CD8-positive, alpha-beta memory T cell (primary cell): ENCODE results near the gene GALNS. TPM values are rescaled to one million over a fixed set of nuclear protein-coding genes. Genes with fewer than 3 reads are reported as not detected.
A peak's percentile ranks its signal among the peaks of the same experiment; 100 is the strongest.

ENCODE experiments used
- CTCF ChIA-PET: fragments of 350-600 bp; sonication (Branson Sonifier 250); formaldehyde crosslinking; loops from one replicate; lab custom pipeline; 2021; ENCODE audit warnings: antibody characterized with exemption; lab: Charles Lee
- POLR2A ChIA-PET: fragments of 350-600 bp; sonication (Branson Sonifier 250); formaldehyde crosslinking; loops from one replicate; lab custom pipeline; 2021; ENCODE audit warnings: antibody characterized with exemption; lab: Charles Lee
- DNase-seq, 5 donors: peaks; one replicate each; pipeline versions ENCODE4 v3.0.0 to v3.0.0-alpha.2; 2020 to 2022; ENCODE audit warnings: mixed read lengths in 1 of 5
- H3K27ac ChIP-seq: one replicate; pipeline ENCODE4 v1.7.0; 2013; ENCODE audit warnings: low read depth, mild to moderate bottlenecking, low read length, moderate library complexity
- H3K27me3 ChIP-seq: 2 replicates; pipeline ENCODE4 v1.7.0; 2013; ENCODE audit warnings: low read length, mild to moderate bottlenecking; ENCODE audit not compliant: insufficient read depth, poor library complexity, severe bottlenecking
- H3K36me3 ChIP-seq: 2 replicates; pipeline ENCODE4 v1.7.0; 2013; ENCODE audit warnings: mild to moderate bottlenecking, low read length, moderate library complexity; ENCODE audit not compliant: insufficient read depth
- H3K4me1 ChIP-seq: 2 replicates; pipeline ENCODE4 v1.7.0; 2013; ENCODE audit warnings: mild to moderate bottlenecking, low read length, moderate library complexity; ENCODE audit not compliant: insufficient read depth
- H3K4me3 ChIP-seq: 2 replicates; pipeline ENCODE4 v1.7.0; 2013; ENCODE audit warnings: mild to moderate bottlenecking, low read length
- H3K9me3 ChIP-seq: 2 replicates; pipeline ENCODE4 v1.7.0; 2013; ENCODE audit warnings: mild to moderate bottlenecking, low read length
- H3K27ac Mint-ChIP-seq, 8 donors: one replicate each; pipeline ENCODE4 v1.8.0; 2020 to 2021; ENCODE audit warnings: mixed read lengths in 8 of 8, mild to moderate bottlenecking in 6 of 8, inconsistent platforms in 3 of 8, moderate library complexity in 3 of 8
- H3K27me3 Mint-ChIP-seq, 2 donors: one replicate each; pipeline ENCODE4 v1.8.0; 2020 to 2021; ENCODE audit warnings: mixed read lengths in 2 of 2, mild to moderate bottlenecking in 1 of 2, moderate library complexity in 1 of 2
- H3K36me3 Mint-ChIP-seq, 3 donors: one replicate each; pipeline ENCODE4 v1.8.0; 2020 to 2021; ENCODE audit warnings: mixed read lengths in 3 of 3, inconsistent platforms in 1 of 3, mild to moderate bottlenecking in 1 of 3
- H3K4me1 Mint-ChIP-seq, 3 donors: one replicate each; pipeline ENCODE4 v1.8.0; 2020 to 2021; ENCODE audit warnings: mixed read lengths in 3 of 3, inconsistent platforms in 1 of 3, mild to moderate bottlenecking in 1 of 3
- H3K4me3 Mint-ChIP-seq, 7 donors: one replicate each; pipeline ENCODE4 v1.8.0; 2020 to 2021; ENCODE audit warnings: mixed read lengths in 7 of 7, mild to moderate bottlenecking in 6 of 7, moderate library complexity in 4 of 7, inconsistent platforms in 2 of 7
- H3K9me3 Mint-ChIP-seq, 5 donors: one replicate each; pipeline ENCODE4 v1.8.0; 2020 to 2022; ENCODE audit warnings: mixed read lengths in 5 of 5, mild to moderate bottlenecking in 3 of 5, moderate library complexity in 2 of 5, inconsistent platforms in 1 of 5
- polyA plus RNA-seq: library from polyadenylated mRNA; unstranded; fragments of 300-500 nt; fragmentation: Illumina TruSeq; gene quantifications from one replicate; pipeline ENCODE4 v1.2.3, GENCODE V29; 2021
- total RNA-seq, 2 experiments: library from RNA; stranded (reverse); gene quantifications; one replicate each; pipeline ENCODE4 v1.2.3, GENCODE V29; 2021

Gene GALNS
- total and polyA plus RNA-seq, 3 experiments from 2014 or later: 13.0 to 22.5 (median 19.2) TPM

GRCh38 chr16:88770461-88771293 lies 86.1 kb downstream of the GALNS start:
- no peaks in the 10 kb centered on the region for H3K27me3 Mint-ChIP-seq
- DNase-seq: peak in 3 of 5 donors; percentile 38 to 58 (median 52)
- peak overlapping the region; percentile 78 for H3K27ac ChIP-seq

GRCh38 chr16:88769617-88770460 lies 86.9 kb downstream of the GALNS start:
- H3K27me3 ChIP-seq: no peaks in the 10 kb centered on the region
- H3K4me3 ChIP-seq: no peak overlapping the region
- ChIA-PET POLR2A (interaction anchor here (1.0 to 1.3 kb wide), 2 partner anchors 11 to 41 kb away, joined by 3 to 4 read pairs; no protein-coding TSS in a partner anchor), CTCF (interaction anchor here (0.9 kb wide), 1 partner anchor 11 kb away, joined by 3 read pairs; no protein-coding TSS in a partner anchor)
- DNase-seq: peak in 1 of 5 donors; percentile 8
- H3K36me3 ChIP-seq: no peaks in the 10 kb centered on the region
- peak overlapping the region; percentile 78 for H3K27ac ChIP-seq
- H3K4me1 Mint-ChIP-seq: peaks cover 25 to 64% (median 28%) of the 10 kb centered on the region in 3 donors
- no peaks in the 10 kb centered on the region for H3K9me3 ChIP-seq
- H3K27me3 Mint-ChIP-seq: no peaks in the 10 kb centered on the region
- H3K36me3 Mint-ChIP-seq: peaks cover 0 to 14% (median 2%) of the 10 kb centered on the region in 3 donors
- H3K9me3 Mint-ChIP-seq: no peaks in the 10 kb centered on the region
- H3K4me3 Mint-ChIP-seq: peak overlapping the region in 1 of 7 donors; percentile 72
- peaks cover 53% of the 10 kb centered on the region for H3K4me1 ChIP-seq
- H3K27ac Mint-ChIP-seq: peak overlapping the region in 3 of 8 donors; percentile 60 to 73 (median 64)

More at GRCh38 chr16:88770461-88771293, 86.1 kb downstream of the GALNS start:
- peaks cover 25 to 59% (median 29%) of the 10 kb centered on the region in 3 donors for H3K4me1 Mint-ChIP-seq
- peaks cover 0 to 14% (median 2%) of the 10 kb centered on the region in 3 donors for H3K36me3 Mint-ChIP-seq
- H3K27ac Mint-ChIP-seq: peak overlapping the region; percentile 12 to 91 (median 86)
- no peaks in the 10 kb centered on the region for H3K9me3 Mint-ChIP-seq
- POLR2A ChIA-PET: interaction anchor here (1.0 to 1.3 kb wide), 2 partner anchors 10 to 40 kb away, joined by 3 to 4 read pairs; no protein-coding TSS in a partner anchor
- CTCF ChIA-PET: interaction anchor here (0.9 to 1.6 kb wide), 3 partner anchors 10 to 33 kb away, joined by 3 to 5 read pairs (median 3); no protein-coding TSS in a partner anchor
- no peaks in the 10 kb centered on the region for H3K27me3 ChIP-seq
- H3K9me3 ChIP-seq: no peaks in the 10 kb centered on the region
- H3K4me3 Mint-ChIP-seq: peak overlapping the region in 2 of 7 donors; percentile 44 to 72
- H3K36me3 ChIP-seq: no peaks in the 10 kb centered on the region
- no peak overlapping the region for H3K4me3 ChIP-seq
- H3K4me1 ChIP-seq: peaks cover 53% of the 10 kb centered on the region

DNA sequence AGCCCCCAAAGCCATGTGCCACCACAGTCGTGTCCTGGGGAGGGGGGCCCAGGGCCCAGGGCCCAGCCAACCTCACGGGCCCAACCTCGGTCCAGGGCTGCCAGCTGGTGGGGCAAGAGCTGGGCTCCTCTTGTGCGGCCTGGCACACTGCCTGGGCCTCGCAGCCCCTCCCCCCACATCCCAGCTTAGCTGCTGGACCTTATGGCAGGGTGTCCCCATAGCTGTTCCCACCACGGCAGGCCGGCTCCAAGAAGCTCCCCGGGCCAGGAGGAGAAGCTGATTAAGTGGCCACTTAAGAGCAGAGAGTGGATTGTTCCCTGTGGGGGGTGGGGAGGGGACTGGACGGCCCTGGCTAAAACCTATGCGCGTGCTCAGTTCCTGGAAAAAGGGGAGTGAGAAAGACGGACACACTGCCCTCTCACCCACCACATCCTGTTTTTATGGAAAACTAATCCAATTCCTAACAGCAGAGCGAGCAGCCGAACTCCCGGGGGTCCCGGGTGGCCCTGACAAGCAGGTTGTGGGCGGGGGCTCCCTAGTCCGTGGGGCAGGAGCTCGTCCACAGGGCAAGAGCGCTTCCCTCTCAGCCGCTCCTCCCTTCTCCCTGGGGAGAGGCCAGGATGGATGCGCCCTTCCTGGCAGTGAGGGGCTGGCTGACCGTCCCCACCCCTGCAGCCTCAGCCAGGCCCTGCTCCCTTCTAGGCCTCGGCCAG lies 88.5 kb downstream of the GALNS start:
- Mint-ChIP-seq H3K27me3 (no peaks in the 10 kb centered on the region), H3K36me3 (peaks cover 0 to 21% (median 3%) of the 10 kb centered on the region in 3 donors), H3K27ac (peak overlapping the region in 1 of 8 donors; percentile 27), H3K9me3 (no peaks in the 10 kb centered on the region), H3K4me1 (peaks cover 28 to 63% (median 30%) of the 10 kb centered on the region in 3 donors), H3K4me3 (no peak overlapping the region)
- POLR2A ChIA-PET: interaction anchor here (0.6 to 2.1 kb wide), 3 partner anchors 9 to 34 kb away, joined by 3 to 12 read pairs (median 8); no protein-coding TSS in a partner anchor
- Histone ChIP-seq H3K27ac (peak overlapping the region; percentile 51), H3K36me3 (no peaks in the 10 kb centered on the region), H3K4me3 (no peak overlapping the region), H3K4me1 (peaks cover 41% of the 10 kb centered on the region), H3K9me3 (no peaks in the 10 kb centered on the region), H3K27me3 (no peaks in the 10 kb centered on the region)
- no peak for DNase-seq
- CTCF ChIA-PET: interaction anchor here (1.5 to 2.6 kb wide), 2 partner anchors 27 to 31 kb away, joined by 3 to 9 read pairs; no protein-coding TSS in a partner anchor

DNA sequence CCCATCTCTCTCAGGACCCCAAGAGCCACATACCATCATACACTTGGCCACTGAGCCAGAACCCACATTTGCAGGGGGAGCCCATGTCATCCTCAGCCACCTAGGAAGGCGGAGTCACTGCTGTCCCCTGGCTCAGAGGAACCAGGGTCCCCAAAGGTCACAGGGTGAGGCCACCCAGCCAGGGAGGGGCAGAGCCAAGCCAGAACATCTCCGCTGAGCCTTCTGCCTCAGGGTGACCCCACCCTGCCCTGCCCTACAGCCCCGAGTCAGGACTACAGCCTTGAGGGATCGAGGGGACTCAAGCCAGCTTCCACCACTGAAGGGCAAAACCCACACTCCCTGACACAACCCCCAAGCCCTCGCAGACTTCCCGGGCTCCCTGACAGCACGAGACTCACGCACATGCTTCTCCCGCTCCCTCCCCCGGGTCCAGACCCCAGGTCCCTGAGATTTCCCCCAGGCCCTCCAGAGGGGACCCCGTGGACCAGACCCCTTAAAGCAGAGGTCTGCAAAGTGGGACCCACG lies 89.1 kb downstream of the GALNS start:
- Mint-ChIP-seq H3K9me3 (no peaks in the 10 kb centered on the region), H3K4me1 (peaks cover 28 to 61% (median 31%) of the 10 kb centered on the region in 3 donors), H3K4me3 (peak overlapping the region in 2 of 7 donors; percentile 12 to 41), H3K36me3 (peaks cover 0 to 22% (median 3%) of the 10 kb centered on the region in 3 donors), H3K27ac (peak overlapping the region; percentile 27 to 97 (median 78)), H3K27me3 (no peaks in the 10 kb centered on the region)
- no peaks in the 10 kb centered on the region for H3K27me3 ChIP-seq
- no peaks in the 10 kb centered on the region for H3K36me3 ChIP-seq
- POLR2A ChIA-PET: interaction anchor here (0.6 to 2.1 kb wide), 2 partner anchors 9 to 13 kb away, joined by 3 to 12 read pairs; no protein-coding TSS in a partner anchor
- CTCF ChIA-PET: interaction anchor here (1.5 to 2.6 kb wide), 4 partner anchors 14 to 30 kb away, joined by 3 to 9 read pairs (median 5); no protein-coding TSS in a partner anchor
- no peak overlapping the region for H3K4me3 ChIP-seq
- peak overlapping the region; percentile 51 for H3K27ac ChIP-seq
- no peaks in the 10 kb centered on the region for H3K9me3 ChIP-seq
- no peak for DNase-seq
- H3K4me1 ChIP-seq: peaks cover 41% of the 10 kb centered on the region

GRCh38 chr16:88766975-88767374 lies 89.8 kb downstream of the GALNS start:
- ChIA-PET POLR2A (interaction anchor here (2.1 kb wide), 1 partner anchor 13 kb away, joined by 12 read pairs; no protein-coding TSS in a partner anchor), CTCF (interaction anchor here (1.5 to 2.6 kb wide), 4 partner anchors 15 to 30 kb away, joined by 3 to 9 read pairs (median 5); no protein-coding TSS in a partner anchor)

DNA sequence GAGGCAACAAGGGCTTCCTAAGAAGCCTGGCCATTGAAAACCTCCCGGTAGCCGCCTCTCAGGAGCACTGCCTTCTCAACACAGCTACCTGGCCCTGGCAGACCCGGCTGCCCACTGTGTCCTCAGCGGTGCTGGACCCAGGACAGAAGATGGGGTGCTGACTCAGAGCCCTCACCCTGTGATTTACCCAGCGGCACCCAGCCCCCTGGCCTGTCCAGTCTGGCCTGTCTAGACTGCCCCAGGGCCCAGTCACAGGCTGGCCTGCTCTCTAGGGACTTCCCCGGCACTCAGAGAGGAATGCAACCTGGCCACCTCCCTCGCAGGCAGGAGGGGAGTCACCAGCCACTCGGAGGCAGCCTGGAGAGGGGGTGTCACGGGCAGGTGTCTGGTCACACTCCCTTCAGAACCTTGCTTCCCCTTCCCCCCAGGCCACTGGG lies 91.8 kb downstream of the GALNS start:
- Histone ChIP-seq H3K4me3 (no peak overlapping the region), H3K27ac (no peak overlapping the region), H3K9me3 (no peaks in the 10 kb centered on the region), H3K36me3 (no peaks in the 10 kb centered on the region), H3K27me3 (no peaks in the 10 kb centered on the region), H3K4me1 (peaks cover 27% of the 10 kb centered on the region)
- POLR2A ChIA-PET: no interaction called here
- H3K4me1 Mint-ChIP-seq: peaks cover 26 to 58% (median 27%) of the 10 kb centered on the region in 3 donors
- CTCF ChIA-PET: interaction anchor here (1.4 to 3.9 kb wide), 3 partner anchors 16 to 27 kb away, joined by 3 to 18 read pairs (median 4); no protein-coding TSS in a partner anchor
- H3K9me3 Mint-ChIP-seq: no peaks in the 10 kb centered on the region
- DNase-seq: no peak
- peak overlapping the region in 2 of 8 donors; percentile 63 to 73 for H3K27ac Mint-ChIP-seq
- no peaks in the 10 kb centered on the region for H3K27me3 Mint-ChIP-seq
- peaks cover 0 to 23% (median 3%) of the 10 kb centered on the region in 3 donors for H3K36me3 Mint-ChIP-seq
- no peak overlapping the region for H3K4me3 Mint-ChIP-seq

More at GRCh38 chr16:88766975-88767374, 89.8 kb downstream of the GALNS start:
- Histone ChIP-seq H3K27ac (peak overlapping the region; percentile 51), H3K9me3 (no peaks in the 10 kb centered on the region), H3K4me1 (peaks cover 41% of the 10 kb centered on the region), H3K27me3 (no peaks in the 10 kb centered on the region), H3K36me3 (no peaks in the 10 kb centered on the region), H3K4me3 (no peak overlapping the region)
- H3K9me3 Mint-ChIP-seq: no peaks in the 10 kb centered on the region
- no peaks in the 10 kb centered on the region for H3K27me3 Mint-ChIP-seq
- peak overlapping the region in 7 of 8 donors; percentile 17 to 84 (median 72) for H3K27ac Mint-ChIP-seq
- peaks cover 0 to 22% (median 3%) of the 10 kb centered on the region in 3 donors for H3K36me3 Mint-ChIP-seq
- no peak for DNase-seq
- peaks cover 28 to 61% (median 31%) of the 10 kb centered on the region in 3 donors for H3K4me1 Mint-ChIP-seq
- H3K4me3 Mint-ChIP-seq: peak overlapping the region in 2 of 7 donors; percentile 9 to 21
